ENCODE results near the gene PPIC.

GRCh38 chr5:123007754-123008153 lies 28.8 kb downstream of the PPIC start:
- no peak for TF ChIP-seq ZFX (IDR thresholded peaks at IDR 0.05; ENCODE audit: borderline replicate concordance)
- TF ChIP-seq CTCF (IDR thresholded peaks at IDR 0.05), result no peak
